ENCODE measurements around the gene LIN52. TPM values are rescaled to one million over a fixed set of nuclear protein-coding genes. Genes with fewer than 3 reads are reported as not detected.

LIN52 gene
- total RNA-seq, 1 experiment from 2014 or later, result 11.3 TPM

DNA sequence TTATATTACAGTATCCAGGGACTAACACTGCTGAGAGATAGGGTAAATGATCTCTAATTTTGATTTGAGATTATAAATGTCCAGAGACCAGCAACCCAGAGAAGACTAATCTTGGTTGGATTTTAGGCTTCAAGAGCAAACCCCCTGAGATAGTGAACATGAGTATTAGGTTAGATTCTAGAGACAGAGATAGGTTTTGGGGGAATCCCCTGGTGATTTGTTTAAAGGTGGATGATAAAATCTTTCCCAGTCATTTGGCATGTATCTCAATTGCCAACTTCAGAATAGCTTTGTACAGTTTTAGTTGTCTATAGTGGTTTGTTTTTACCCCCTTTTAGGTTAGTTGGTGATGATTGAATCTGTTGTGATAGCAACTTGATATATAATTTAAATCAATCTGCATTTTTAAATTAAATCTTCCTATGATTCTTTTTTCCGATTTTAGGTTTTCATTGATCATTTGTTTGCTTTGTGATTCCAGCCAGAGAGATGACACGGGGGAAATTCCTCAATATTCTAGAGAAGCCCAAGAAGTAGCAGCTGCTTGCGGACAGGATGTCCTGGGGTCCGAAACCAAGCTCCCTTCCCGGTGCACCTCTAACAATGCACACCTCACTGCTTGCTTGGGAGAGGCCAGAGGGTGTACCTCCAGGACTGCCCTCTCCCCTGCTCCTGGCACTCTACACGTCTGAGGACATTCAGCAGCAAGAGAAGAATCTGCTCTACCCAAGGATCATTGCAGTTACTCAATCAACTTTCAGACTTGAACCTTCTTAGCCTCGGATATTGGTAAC, 113.9 kb downstream of the LIN52 start:
- Histone ChIP-seq H3K4me3 (ENCODE audit: low read depth, low read length) (no peak overlapping the region), H3K9me3 (no peaks in the 10 kb centered on the region), H3K27me3 (replicated peaks; ENCODE audit: control insufficient read depth, insufficient read depth, low read length) (no peaks in the 10 kb centered on the region), H3K4me1 (no peaks in the 10 kb centered on the region), H3K36me3 (ENCODE audit: control insufficient read depth, insufficient read depth, low read length) (no peaks in the 10 kb centered on the region)
- TF ChIP-seq CTCF (IDR thresholded peaks at IDR 0.05; ENCODE audit: insufficient read depth in 1 of 2, low read depth in 1 of 2, low read length in 1 of 2, severe bottlenecking in 1 of 2, unreplicated experiment in 1 of 2), result no peak
- no peaks in the 10 kb centered on the region for H3K27me3 Mint-ChIP-seq (ENCODE audit: insufficient read depth, unreplicated experiment)
- BruUV-seq (replicated peaks), result no TSS peak
- DNase-seq, result no peak
- H3K9me3 Mint-ChIP-seq (ENCODE audit: unreplicated experiment), result no peaks in the 10 kb centered on the region
- H3K36me3 Mint-ChIP-seq (ENCODE audit: insufficient read depth, unreplicated experiment), result no peaks in the 10 kb centered on the region
- H3K27ac Mint-ChIP-seq (ENCODE audit: unreplicated experiment), result no peak overlapping the region
- H3K4me1 Mint-ChIP-seq (ENCODE audit: low read depth, unreplicated experiment), result no peaks in the 10 kb centered on the region
- ChIA-PET CTCF (no interaction called here), POLR2A (no interaction called here)
- H3K4me3 Mint-ChIP-seq (ENCODE audit: unreplicated experiment), result no peak overlapping the region
- intact Hi-C loops (cut with micrococcal nuclease; ENCODE audit: unreplicated experiment), result no loop called here

DNA sequence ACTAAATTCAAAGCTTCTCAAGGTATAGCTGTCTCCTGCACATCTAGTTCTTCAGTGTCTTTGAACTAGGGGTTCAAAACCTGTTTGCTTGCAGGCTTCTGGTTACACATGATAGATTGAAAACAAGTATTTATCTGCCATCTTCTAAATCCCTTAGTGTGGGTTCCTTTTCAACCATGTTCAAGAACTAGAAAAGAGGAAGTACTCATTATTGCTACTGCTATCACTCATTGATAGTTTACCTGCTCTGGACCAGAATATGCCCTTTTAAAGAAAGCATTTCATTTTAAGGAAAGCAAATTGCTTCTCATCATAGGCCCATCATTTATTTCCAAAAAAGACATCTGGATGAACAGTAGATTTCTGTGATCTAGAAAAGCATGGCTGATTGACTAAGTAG, 117.4 kb downstream of the LIN52 start:
- intact Hi-C loops (cut with micrococcal nuclease; ENCODE audit: unreplicated experiment), result no loop called here
- BruUV-seq (replicated peaks), result no TSS peak
- DNase-seq, result no peak
- Mint-ChIP-seq H3K27ac (ENCODE audit: unreplicated experiment) (no peak overlapping the region), H3K4me3 (ENCODE audit: unreplicated experiment) (no peak overlapping the region), H3K9me3 (ENCODE audit: unreplicated experiment) (no peaks in the 10 kb centered on the region), H3K4me1 (ENCODE audit: low read depth, unreplicated experiment) (no peaks in the 10 kb centered on the region), H3K36me3 (ENCODE audit: insufficient read depth, unreplicated experiment) (no peaks in the 10 kb centered on the region), H3K27me3 (ENCODE audit: insufficient read depth, unreplicated experiment) (no peaks in the 10 kb centered on the region)
- no peak overlapping the region for H3K4me3 ChIP-seq (ENCODE audit: low read depth, low read length)
- ChIA-PET CTCF (no interaction called here), POLR2A (no interaction called here)
- no peaks in the 10 kb centered on the region for H3K9me3 ChIP-seq
- no peak for TF ChIP-seq CTCF (IDR thresholded peaks at IDR 0.05; ENCODE audit: insufficient read depth in 1 of 2, low read depth in 1 of 2, low read length in 1 of 2, severe bottlenecking in 1 of 2, unreplicated experiment in 1 of 2)
- no peaks in the 10 kb centered on the region for H3K27me3 ChIP-seq (replicated peaks; ENCODE audit: control insufficient read depth, insufficient read depth, low read length)
- no peaks in the 10 kb centered on the region for H3K36me3 ChIP-seq (ENCODE audit: control insufficient read depth, insufficient read depth, low read length)
- no peaks in the 10 kb centered on the region for H3K4me1 ChIP-seq

DNA sequence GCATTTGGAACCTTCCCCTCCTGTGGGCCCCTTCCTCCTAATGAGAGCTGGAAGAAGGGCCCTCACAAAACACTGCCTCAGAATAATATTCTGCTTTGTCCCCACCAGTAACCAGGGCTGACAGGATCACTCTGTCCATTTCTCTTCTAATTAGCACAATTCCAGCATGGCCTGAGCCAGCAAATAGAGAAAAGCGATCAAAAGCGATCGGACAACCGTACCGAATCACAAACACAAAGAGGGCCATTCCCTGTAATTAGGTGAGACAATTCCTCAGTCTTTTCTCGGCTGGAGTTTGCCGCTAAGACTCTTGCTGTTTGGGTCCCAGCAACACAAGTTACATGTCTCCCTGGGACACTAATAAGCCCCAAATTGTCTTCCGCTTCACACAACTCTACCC, 118.9 kb downstream of the LIN52 start:
- Mint-ChIP-seq H3K9me3 (ENCODE audit: unreplicated experiment) (no peaks in the 10 kb centered on the region), H3K4me1 (ENCODE audit: low read depth, unreplicated experiment) (no peaks in the 10 kb centered on the region), H3K27ac (ENCODE audit: unreplicated experiment) (no peak overlapping the region), H3K36me3 (ENCODE audit: insufficient read depth, unreplicated experiment) (no peaks in the 10 kb centered on the region), H3K4me3 (ENCODE audit: unreplicated experiment) (no peak overlapping the region), H3K27me3 (ENCODE audit: insufficient read depth, unreplicated experiment) (no peaks in the 10 kb centered on the region)
- Histone ChIP-seq H3K9me3 (no peaks in the 10 kb centered on the region), H3K27me3 (replicated peaks; ENCODE audit: control insufficient read depth, insufficient read depth, low read length) (no peaks in the 10 kb centered on the region), H3K36me3 (ENCODE audit: control insufficient read depth, insufficient read depth, low read length) (no peaks in the 10 kb centered on the region), H3K4me1 (no peaks in the 10 kb centered on the region), H3K4me3 (ENCODE audit: low read depth, low read length) (no peak overlapping the region)
- CTCF ChIA-PET, result no interaction called here
- no peak for TF ChIP-seq CTCF (IDR thresholded peaks at IDR 0.05; ENCODE audit: insufficient read depth in 1 of 2, low read depth in 1 of 2, low read length in 1 of 2, severe bottlenecking in 1 of 2, unreplicated experiment in 1 of 2)
- no TSS peak for BruUV-seq (replicated peaks)
- POLR2A ChIA-PET, result no interaction called here
- DNase-seq, result no peak
- intact Hi-C loops (cut with micrococcal nuclease; ENCODE audit: unreplicated experiment), result no loop called here
